A673 (cell line): ENCODE data around the gene EFCAB6.

Source experiments
- EZH2 ChIP-seq: fragments of 200-600 bp; sonication (generic); IDR thresholded peaks from 2 replicates; pipeline ENCODE4 v1.6.1; 2017; ENCODE audit warnings: borderline replicate concordance, low read depth, mild to moderate bottlenecking, mixed read lengths, antibody characterized with exemption, low read length; ENCODE audit not compliant: poor library complexity, severe bottlenecking
- TF ChIP-seq, protein P1 (sequence below): fragments of 300-800, 200-600 bp; sonication (generic); conservative IDR thresholded peaks from 2 replicates; pipeline ENCODE4 v1.5.1; 2017; ENCODE audit warnings: low read depth, mild to moderate bottlenecking, antibody characterized with exemption, low read length, moderate library complexity, mixed read lengths

DNA sequence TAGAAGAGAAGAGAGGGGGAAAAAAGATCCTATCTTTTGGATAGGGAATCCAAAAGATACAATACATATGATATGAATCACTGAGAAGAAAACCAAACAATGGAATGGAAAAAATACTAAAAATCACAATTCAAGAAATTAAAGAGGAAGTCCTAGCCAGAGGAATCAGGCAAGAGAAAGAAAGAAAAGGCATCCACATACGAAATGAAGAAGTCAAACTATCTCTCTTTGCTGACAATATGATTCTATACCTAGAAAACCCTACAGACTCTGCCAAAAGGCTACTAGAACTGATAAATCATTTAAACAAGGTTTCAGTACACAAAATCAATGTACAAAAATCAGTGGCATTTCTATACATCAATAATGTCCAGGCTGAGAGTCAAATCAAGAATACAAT lies 91.4 kb downstream of the EFCAB6 start:
- TF ChIP-seq, protein P1, sequence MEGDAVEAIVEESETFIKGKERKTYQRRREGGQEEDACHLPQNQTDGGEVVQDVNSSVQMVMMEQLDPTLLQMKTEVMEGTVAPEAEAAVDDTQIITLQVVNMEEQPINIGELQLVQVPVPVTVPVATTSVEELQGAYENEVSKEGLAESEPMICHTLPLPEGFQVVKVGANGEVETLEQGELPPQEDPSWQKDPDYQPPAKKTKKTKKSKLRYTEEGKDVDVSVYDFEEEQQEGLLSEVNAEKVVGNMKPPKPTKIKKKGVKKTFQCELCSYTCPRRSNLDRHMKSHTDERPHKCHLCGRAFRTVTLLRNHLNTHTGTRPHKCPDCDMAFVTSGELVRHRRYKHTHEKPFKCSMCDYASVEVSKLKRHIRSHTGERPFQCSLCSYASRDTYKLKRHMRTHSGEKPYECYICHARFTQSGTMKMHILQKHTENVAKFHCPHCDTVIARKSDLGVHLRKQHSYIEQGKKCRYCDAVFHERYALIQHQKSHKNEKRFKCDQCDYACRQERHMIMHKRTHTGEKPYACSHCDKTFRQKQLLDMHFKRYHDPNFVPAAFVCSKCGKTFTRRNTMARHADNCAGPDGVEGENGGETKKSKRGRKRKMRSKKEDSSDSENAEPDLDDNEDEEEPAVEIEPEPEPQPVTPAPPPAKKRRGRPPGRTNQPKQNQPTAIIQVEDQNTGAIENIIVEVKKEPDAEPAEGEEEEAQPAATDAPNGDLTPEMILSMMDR, result no peak
- TF ChIP-seq EZH2, result no peak
